ENCODE data around the gene FAM240B.

DNA sequence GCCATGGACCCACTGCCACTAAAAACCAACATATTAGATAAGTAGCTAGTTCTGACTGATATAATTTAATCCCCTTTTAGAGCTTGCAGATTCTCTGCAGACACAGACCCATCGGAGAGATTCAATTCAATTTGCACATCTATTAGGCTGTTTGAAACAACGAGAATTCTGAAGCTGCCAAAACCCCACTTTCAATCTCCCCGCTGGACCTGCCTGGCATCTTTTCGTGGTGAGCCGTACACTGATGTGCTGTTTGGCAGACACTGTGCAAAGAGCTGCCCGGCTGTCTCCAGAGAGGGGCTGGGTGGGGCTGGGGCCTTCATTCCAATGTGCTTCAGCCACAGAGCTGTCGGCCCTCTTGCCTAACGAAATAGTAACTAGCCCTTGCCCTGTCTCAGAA, 42.1 kb upstream of the FAM240B start:
- TF ChIP-seq, protein P1, sequence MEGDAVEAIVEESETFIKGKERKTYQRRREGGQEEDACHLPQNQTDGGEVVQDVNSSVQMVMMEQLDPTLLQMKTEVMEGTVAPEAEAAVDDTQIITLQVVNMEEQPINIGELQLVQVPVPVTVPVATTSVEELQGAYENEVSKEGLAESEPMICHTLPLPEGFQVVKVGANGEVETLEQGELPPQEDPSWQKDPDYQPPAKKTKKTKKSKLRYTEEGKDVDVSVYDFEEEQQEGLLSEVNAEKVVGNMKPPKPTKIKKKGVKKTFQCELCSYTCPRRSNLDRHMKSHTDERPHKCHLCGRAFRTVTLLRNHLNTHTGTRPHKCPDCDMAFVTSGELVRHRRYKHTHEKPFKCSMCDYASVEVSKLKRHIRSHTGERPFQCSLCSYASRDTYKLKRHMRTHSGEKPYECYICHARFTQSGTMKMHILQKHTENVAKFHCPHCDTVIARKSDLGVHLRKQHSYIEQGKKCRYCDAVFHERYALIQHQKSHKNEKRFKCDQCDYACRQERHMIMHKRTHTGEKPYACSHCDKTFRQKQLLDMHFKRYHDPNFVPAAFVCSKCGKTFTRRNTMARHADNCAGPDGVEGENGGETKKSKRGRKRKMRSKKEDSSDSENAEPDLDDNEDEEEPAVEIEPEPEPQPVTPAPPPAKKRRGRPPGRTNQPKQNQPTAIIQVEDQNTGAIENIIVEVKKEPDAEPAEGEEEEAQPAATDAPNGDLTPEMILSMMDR (conservative IDR thresholded peaks at IDR 0.05; ENCODE audit: low read length), result no peak
- no peak for TF ChIP-seq EZH2phosphoT487 (IDR thresholded peaks at IDR 0.05; ENCODE audit: borderline replicate concordance)

All from Loucy (cell line).